GM19035 (cell line): ENCODE data around the gene ASCC1.

Experiments used
- ATAC-seq: cut with Tn5 transposase; IDR thresholded peaks from one replicate; pipeline ENCODE4 v1.9.1; 2021; ENCODE audit not compliant: unreplicated experiment

ASCC1 gene

DNA sequence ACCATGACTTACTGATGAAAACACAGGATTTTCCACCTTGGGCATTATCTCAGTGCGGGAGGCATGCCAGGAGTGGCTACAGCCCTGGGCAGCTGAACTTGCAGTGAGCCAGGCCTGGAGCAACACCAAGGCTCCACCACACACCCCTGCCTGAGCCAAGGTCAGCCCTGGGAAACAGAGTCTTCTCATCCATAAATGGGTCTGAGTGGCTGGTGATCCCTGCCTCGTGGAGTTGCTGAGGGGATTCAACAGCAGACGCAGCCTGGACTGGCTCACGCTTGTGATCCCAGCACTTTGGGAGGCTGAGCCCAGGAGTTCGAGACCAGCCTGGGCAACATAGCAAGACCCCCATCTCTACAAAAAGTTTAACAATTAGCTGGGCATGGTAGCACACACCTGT, 160.0 kb downstream of the ASCC1 start:
- no peak for ATAC-seq

GRCh38 chr10:72053690-72054089, 162.4 kb downstream of the ASCC1 start:
- no peak for ATAC-seq

DNA sequence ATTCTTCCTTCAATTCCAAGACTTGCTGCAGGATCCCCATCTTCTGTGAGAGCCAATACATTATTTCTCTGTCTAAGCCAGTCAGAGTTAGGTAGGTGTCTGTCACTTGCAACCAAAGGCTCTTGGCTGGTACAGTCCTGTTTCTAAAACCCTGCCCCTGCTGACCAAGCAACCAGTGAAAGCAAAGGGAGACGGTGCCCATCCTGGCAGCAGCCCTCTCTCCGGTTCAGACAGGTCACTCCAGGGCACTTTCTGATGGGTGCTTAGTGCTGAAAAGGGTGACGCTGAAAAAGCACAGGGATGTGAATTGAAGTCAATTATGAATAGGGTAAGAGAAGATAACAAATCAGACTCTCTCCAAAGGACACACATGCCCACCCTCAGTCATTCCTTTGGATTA, 165.2 kb downstream of the ASCC1 start:
- no peak for ATAC-seq

- no peak for ATAC-seq
These were observed 165.9 kb downstream of the ASCC1 start for GRCh38 chr10:72049969-72050781.

DNA sequence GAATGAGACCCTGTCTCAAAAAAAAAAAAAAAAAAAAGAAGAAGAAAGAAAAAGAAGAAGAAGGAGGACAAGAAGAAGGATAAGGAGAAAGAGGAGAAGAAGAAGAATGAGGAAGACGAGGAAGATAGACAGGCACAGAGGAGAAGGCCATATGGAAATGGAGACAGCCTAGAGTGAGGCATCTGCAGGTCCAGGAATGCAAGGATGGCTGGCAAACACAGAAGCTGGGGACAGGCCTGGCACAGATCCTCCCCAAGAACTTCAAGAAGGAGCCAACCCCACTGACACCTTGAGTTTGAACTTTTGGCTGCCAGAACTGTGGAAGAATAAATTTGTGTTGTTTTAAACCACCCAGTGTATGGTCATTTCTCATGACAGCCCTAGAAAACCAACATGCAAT, 166.6 kb downstream of the ASCC1 start:
- no peak for ATAC-seq

- ATAC-seq, result peak; percentile 75
These were observed 167.5 kb downstream of the ASCC1 start for GRCh38 chr10:72048450-72049124.
